HG03460 (cell line): Measurements from ENCODE around the gene CYP2C19.
"Not testable (repeated sequence)": the region's sequence is repeated elsewhere in the genome, so short reads cannot be mapped to it uniquely, and the experiment has no call there.

Experiments
- ATAC-seq: cut with Tn5 transposase; IDR thresholded peaks from one replicate; pipeline ENCODE4 v1.9.1; 2021; ENCODE audit not compliant: unreplicated experiment

CYP2C19 gene

GRCh38 chr10:94762393-94762792, at the start of gene CYP2C19:
Gene CYP2C19 (plus strand): TSS chr10:94762681. CDS start chr10:94762706, 25 bp downstream.
- no peak for ATAC-seq

GRCh38 chr10:94725871-94726270, 36.6 kb upstream of the CYP2C19 start:
- no peak for ATAC-seq

- ATAC-seq = no peak
These were observed 27.3 kb upstream of the CYP2C19 start for GRCh38 chr10:94735197-94735596.

DNA sequence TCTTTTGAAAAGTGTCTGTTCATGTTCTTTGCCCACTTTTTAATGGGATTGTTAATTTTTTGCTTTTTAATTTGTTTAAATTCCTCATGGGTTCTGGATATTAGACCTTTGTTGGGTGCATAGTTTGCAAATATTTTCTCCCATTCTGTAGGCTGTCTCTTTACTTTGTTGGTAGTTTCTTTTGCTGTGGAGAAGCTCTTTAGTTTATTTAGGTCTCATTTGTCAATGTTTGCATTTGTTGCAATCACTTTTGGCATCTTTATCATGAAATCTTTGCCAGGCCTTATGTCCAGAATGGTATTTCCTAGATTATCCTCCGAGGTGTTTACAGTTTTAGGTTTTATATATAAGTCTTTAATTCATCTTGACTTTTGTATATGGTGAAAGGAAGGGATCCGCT, 23.9 kb upstream of the CYP2C19 start:
- no peak for ATAC-seq

- ATAC-seq = no peak
These were observed 15.3 kb upstream of the CYP2C19 start for GRCh38 chr10:94747137-94747536.

- ATAC-seq = no peak
These were observed 14.6 kb upstream of the CYP2C19 start for GRCh38 chr10:94747838-94748237.

- ATAC-seq = no peak
These were observed 4.6 kb upstream of the CYP2C19 start for GRCh38 chr10:94757916-94758315.

DNA sequence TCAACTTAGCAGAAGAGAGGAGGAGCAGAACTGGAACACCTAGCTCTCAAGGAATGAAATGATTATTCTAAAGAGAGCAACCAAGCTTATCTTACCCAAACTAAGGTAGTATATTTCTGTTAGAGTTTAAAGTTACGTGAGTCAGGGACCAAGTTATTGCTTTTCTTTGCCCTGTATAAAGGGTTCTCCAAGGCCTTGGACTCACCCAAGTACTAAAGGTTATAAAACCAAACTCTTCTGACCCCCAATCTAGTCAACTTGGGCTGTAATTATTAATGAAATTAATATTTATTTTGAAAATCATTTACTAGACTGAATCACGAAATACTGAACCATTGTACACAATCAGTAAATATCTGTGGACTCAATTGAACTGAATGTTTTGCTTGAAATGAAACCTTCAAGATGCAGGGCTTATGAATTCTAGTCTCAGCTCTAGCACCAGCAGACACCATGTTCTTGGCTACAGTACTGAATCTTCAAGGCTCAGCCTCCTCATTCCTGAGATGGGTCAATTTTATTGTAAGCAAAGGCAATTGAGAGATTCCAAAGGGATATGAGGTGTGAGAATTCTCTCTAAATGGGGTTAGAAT, 1.8 kb upstream of the CYP2C19 start:
- no peak for ATAC-seq

GRCh38 chr10:94775425-94775824, 12.9 kb downstream of the CYP2C19 start:
- not testable (repeated sequence) for ATAC-seq

GRCh38 chr10:94777886-94778458, 15.5 kb downstream of the CYP2C19 start:
- ATAC-seq = no peak

GRCh38 chr10:94780844-94781243, 18.4 kb downstream of the CYP2C19 start:
- ATAC-seq = no peak

- no peak for ATAC-seq
These were observed 21.8 kb downstream of the CYP2C19 start for GRCh38 chr10:94784256-94784655.

GRCh38 chr10:94785211-94785610, 22.7 kb downstream of the CYP2C19 start:
- ATAC-seq = no peak

DNA sequence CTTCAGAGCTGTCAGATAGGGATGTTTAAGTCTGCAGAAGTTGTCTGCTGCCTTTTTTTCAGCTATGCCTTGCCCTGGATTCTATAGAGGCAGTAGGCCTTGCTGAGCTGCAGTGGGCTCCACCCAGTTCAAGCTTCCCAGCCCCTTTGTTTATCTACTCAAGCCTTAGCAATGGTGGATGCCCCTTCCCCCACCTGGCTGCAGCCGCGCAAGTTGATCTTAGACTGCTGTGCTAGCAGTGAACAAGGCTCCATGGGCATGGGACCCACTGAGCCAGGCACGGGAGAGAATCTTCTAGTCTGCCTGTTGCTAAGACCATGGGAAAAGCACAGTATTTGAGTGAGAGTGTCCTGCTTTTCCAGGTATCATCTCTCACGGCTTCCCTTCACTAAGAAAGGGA, 38.1 kb downstream of the CYP2C19 start:
- ATAC-seq = not testable (repeated sequence)

DNA sequence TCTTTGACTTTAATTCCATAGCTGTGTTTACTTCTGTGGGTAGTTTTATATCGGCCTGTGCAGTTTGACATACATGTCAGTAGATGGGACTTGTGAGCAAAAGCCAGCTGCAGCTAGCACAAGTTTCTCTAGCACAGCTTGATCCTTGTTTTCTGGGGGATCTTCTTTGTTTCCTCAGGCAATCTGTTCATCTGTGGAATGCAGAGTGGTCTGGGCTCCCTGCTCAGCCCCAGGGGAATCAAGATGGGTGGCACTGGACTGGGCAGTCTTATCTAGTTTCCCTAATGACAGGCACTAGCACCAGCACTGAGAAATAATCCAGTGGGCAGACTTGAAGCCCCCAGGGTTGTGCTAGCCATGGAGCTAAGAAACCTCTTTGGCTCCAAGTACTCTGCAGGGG, 40.8 kb downstream of the CYP2C19 start:
- ATAC-seq = no peak

- ATAC-seq = not testable (repeated sequence)
These were observed 67.5 kb downstream of the CYP2C19 start for GRCh38 chr10:94830025-94830424.

DNA sequence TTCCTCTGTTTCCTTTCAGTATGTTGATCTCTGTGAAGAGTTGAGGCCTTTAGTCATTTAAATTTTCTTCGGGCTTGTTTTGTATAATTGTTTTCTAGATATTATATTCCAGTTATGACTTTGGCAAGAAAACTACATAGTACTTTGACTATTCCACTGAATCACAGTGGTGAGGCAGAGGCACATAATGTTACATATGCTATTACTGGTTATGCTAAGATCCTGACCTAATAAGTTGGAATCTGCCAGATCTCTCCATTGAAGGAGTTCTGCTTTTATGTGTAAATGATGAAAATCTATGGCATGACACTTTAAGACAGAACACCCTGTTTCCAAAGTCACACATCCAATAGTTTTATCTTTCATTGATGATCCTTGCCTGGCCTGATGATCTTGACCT, 83.7 kb downstream of the CYP2C19 start:
- ATAC-seq = no peak

- no peak for ATAC-seq
These were observed 88.3 kb downstream of the CYP2C19 start for GRCh38 chr10:94850766-94851165.

DNA sequence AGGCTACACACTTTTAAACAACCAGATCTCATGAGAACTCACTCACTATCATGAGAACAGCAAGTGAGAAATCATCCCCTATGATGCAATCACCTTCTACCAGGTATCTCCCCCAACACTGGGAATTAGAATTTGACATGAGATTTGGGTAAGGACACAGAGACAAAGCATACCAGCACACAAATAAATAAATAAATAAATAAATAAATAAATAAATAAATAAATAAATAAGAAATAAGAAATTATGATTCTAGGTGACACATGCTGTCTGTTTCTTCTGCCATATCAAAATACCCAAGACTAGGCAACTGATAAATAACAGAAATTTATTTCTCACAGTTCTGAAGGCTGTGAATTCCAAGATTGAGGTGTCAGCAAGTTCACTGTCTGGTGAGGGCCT, 88.8 kb downstream of the CYP2C19 start:
- no peak for ATAC-seq

GRCh38 chr10:94852438-94852837, 90.0 kb downstream of the CYP2C19 start:
- no peak for ATAC-seq

DNA sequence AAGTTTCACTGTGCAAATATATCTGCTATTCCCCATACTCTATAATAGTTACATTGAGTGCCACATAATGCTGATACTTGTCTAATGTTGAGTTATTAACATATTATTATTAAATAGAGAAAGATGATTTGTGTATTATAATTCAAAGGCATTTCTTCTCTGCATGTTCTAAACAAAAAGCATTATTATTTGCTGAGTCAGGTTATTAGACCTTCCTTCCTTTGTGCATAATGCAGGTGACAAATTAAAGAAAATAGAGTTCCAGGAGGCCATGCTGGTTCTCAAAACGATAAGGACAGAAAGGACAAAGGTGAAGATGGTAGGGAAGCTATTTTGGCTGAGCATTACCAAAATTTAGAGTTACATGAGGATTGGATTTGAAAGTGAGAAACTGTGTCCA, 90.6 kb downstream of the CYP2C19 start:
- ATAC-seq = no peak

DNA sequence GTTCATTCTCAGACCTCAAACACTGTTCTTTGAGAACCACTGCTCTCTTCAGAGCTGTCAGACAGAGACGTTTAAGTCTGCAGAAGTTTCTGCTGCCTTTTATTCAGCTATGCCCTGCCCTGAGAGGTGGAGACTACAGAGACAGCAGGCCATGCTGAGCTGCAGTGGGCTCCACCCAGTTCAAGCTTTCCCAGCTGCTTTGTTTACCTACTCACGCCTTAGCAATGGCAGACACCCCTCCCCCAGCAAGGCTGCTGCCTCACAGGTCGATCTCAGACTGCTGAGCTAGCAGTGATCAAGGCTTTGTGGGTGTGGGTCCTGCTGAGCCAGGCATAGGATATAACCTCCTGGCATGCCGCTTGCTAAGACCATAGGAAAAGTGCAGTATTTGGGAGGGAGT, 95.5 kb downstream of the CYP2C19 start:
- ATAC-seq = no peak

GRCh38 chr10:94859086-94859485, 96.6 kb downstream of the CYP2C19 start:
- ATAC-seq = no peak
